ENCODE measurements around the gene RAMP2. TPM values are rescaled to one million over a fixed set of nuclear protein-coding genes. Genes with fewer than 3 reads are reported as not detected.

Gene RAMP2, protein sequence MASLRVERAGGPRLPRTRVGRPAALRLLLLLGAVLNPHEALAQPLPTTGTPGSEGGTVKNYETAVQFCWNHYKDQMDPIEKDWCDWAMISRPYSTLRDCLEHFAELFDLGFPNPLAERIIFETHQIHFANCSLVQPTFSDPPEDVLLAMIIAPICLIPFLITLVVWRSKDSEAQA
- total RNA-seq: not detected in 2 replicates

DNA sequence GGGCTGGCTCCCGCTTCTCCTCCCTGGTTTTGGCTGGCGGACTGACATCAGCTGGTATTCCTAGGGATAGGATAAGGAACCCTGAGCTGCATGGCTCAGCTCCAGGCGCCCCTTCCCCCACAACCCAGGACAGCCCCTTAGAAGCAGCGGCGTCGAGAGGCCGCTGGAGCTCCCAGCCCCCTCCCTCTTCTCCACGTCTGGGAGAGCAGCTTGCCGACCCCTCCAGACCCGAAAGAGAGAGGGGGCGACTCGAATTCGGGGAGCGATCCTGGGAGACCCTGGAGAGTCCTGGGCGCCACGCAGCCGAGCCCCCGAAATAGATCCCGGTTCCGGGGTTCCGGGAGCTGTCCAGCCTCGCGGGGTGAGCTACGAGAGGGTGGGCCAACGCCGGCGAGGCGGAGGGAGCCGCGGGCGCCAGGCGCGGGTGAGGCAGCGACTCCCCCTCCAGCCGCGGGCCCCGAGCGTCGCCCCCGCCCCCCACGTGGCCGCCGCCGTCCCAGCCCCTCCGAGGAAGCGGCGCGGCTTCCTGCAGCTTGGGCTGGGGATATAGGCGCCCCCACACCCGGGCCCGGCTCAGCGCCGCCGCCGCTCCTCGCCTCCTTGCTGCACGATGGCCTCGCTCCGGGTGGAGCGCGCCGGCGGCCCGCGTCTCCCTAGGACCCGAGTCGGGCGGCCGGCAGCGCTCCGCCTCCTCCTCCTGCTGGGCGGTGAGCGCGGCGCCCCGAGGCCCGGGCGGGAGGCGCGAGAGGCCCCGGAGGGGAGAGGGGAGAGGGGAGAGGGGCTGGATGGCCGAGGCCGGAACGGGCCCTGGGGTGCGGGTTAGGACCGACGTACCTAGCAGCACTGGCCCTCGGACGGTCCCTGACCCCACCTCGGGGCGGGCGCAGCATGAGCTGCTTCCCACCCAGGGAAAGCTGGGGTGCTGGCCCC lies at the start of gene RAMP2:
Gene RAMP2, plus strand, starts transcription at position 576 of the 930 bp plus-strand sequence. Its CDS starts 35 bp downstream, at position 611.
- H3K4me1 Mint-ChIP-seq: peaks cover 12% of the 10 kb centered on the region
- ChIA-PET POLR2A (interaction anchor here (0.6 to 3.5 kb wide), 9 partner anchors 13 to 555 kb away, joined by 3 to 26 read pairs (median 4); partner anchors contain the start of genes CNTD1, COA3, EZH1 and PSMC3IP), CTCF (interaction anchor here (1.0 to 4.5 kb wide), 5 partner anchors 12 to 183 kb away, joined by 3 to 37 read pairs (median 3); partner anchors contain the start of genes PSMC3IP and VPS25)
- no peaks in the 10 kb centered on the region for H3K9me3 Mint-ChIP-seq
- H3K27me3 Mint-ChIP-seq: peaks cover 32% of the 10 kb centered on the region
- no peaks in the 10 kb centered on the region for H3K36me3 Mint-ChIP-seq (ENCODE audit: low read depth)
- intact Hi-C loops (cut with micrococcal nuclease): no loop called here
- H3K27ac Mint-ChIP-seq: peak within 1 kb of the TSS; percentile 61
- H3K4me3 Mint-ChIP-seq: peak within 1 kb of the TSS; percentile 81
- TF ChIP-seq, protein P1, sequence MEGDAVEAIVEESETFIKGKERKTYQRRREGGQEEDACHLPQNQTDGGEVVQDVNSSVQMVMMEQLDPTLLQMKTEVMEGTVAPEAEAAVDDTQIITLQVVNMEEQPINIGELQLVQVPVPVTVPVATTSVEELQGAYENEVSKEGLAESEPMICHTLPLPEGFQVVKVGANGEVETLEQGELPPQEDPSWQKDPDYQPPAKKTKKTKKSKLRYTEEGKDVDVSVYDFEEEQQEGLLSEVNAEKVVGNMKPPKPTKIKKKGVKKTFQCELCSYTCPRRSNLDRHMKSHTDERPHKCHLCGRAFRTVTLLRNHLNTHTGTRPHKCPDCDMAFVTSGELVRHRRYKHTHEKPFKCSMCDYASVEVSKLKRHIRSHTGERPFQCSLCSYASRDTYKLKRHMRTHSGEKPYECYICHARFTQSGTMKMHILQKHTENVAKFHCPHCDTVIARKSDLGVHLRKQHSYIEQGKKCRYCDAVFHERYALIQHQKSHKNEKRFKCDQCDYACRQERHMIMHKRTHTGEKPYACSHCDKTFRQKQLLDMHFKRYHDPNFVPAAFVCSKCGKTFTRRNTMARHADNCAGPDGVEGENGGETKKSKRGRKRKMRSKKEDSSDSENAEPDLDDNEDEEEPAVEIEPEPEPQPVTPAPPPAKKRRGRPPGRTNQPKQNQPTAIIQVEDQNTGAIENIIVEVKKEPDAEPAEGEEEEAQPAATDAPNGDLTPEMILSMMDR (IDR thresholded peaks at IDR 0.05): no peak
- ATAC-seq (ENCODE audit: low read depth): peak; percentile 23
- DNase-seq: no peak

DNA sequence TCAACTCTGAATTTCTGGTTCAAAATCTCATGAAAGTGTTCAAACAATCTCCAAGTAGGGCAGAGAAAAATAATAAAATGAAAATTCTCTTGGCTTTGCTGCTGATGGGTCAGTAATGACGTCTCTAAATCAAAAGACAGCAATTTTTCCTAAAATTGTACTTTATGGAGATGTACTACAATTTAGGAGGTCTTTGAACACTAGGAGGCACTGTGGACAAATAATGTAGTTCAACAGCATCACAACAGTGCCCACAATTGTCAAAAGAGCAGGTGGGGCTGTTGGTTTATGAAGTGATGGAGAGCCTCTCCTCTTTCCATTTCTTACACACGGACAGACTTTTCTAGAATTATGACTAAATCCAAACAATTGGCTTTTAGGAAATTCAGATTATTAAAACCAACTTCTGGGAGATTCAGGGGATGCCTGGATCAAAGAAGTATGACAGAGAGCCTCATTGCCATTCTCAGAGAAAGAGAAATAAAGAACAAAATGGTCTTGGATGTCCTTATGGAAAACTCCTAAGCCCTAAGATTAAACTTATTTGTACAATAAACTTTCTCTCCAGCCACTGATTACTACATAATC lies 39.9 kb upstream of the RAMP2 start:
- no peaks in the 10 kb centered on the region for H3K27me3 Mint-ChIP-seq
- no peak for DNase-seq
- ChIA-PET POLR2A (interaction anchor here (0.7 to 1.1 kb wide), 3 partner anchors 60 to 122 kb away, joined by 3 to 6 read pairs (median 4); no protein-coding TSS in a partner anchor), CTCF (interaction anchor here (0.9 to 2.6 kb wide), 3 partner anchors 42 to 103 kb away, joined by 3 to 22 read pairs (median 7); partner anchors contain the start of gene BECN1)
- intact Hi-C loops (cut with micrococcal nuclease): loop anchor here (1.0 to 5.0 kb wide), 6 partner anchors 39 to 616 kb away; partner anchors contain the start of genes BECN1, CCR10 and CNTNAP1
- H3K27ac Mint-ChIP-seq: peak overlapping the region; percentile 20
- H3K4me1 Mint-ChIP-seq: peaks cover 2% of the 10 kb centered on the region
- TF ChIP-seq, protein P1 (IDR thresholded peaks at IDR 0.05): no peak
- no peaks in the 10 kb centered on the region for H3K9me3 Mint-ChIP-seq
- no peak overlapping the region for H3K4me3 Mint-ChIP-seq
- ATAC-seq (ENCODE audit: low read depth): peak; percentile 73
- peaks cover 77% of the 10 kb centered on the region for H3K36me3 Mint-ChIP-seq (ENCODE audit: low read depth)

DNA sequence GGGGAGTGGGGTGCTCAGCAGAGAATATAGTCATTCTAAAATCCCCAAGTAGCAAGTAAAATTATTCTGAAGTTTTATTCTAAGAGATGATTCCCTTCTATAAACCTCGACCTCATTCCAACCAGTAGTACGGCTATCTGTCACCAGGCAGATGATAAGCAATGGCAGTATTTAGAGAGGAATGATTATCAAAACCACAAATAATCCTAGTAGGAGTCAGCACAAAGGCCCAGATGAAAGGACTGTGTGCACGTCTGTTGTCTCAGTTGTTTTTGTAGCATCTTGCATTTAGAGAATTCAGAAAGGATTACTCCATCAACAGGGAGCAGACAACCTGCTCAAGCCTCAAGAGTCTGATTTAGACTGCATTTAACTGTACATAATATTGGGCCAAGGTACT lies 37.4 kb upstream of the RAMP2 start:
- DNase-seq: no peak
- Mint-ChIP-seq H3K4me3 (no peak overlapping the region), H3K36me3 (ENCODE audit: low read depth) (peaks cover 67% of the 10 kb centered on the region), H3K27ac (no peak overlapping the region), H3K4me1 (peaks cover 2% of the 10 kb centered on the region), H3K9me3 (no peaks in the 10 kb centered on the region), H3K27me3 (no peaks in the 10 kb centered on the region)
- no peak for ATAC-seq (ENCODE audit: low read depth)
- TF ChIP-seq, protein P1 (IDR thresholded peaks at IDR 0.05): no peak
- POLR2A ChIA-PET: no interaction called here
- CTCF ChIA-PET: interaction anchor here (1.4 kb wide), 1 partner anchor 146 kb away, joined by 8 read pairs; the partner anchor contains the start of gene PSMC3IP
- intact Hi-C loops (cut with micrococcal nuclease): loop anchor here (5.0 kb wide), 2 partner anchors 41 to 614 kb away; partner anchors contain the start of genes CCR10 and CNTNAP1

DNA sequence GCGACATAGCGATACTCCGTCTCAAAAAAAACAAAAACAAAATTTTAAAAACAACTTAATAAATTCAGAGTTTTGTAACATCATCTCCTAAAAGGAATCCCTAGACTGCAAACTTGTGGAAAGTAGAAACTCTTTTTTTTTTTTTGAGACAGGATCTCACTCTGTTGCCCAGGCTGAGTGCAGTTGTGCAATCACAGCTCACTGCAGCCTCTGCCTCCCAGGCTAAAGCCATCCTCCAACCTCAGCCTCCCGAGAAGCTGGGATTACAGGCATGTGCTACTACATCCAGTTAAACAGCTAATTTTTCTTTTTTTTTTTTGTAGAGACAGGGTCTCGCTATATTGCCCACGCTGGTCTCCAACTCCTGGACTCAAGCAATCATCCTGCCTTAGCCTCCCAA lies 35.9 kb upstream of the RAMP2 start:
- Mint-ChIP-seq H3K27ac (no peak overlapping the region), H3K36me3 (ENCODE audit: low read depth) (peaks cover 66% of the 10 kb centered on the region)
- CTCF ChIA-PET: interaction anchor here (0.6 to 3.1 kb wide), 3 partner anchors 38 to 332 kb away, joined by 3 to 10 read pairs (median 6); no protein-coding TSS in a partner anchor

More for the DNA sequence above, 35.9 kb upstream of the RAMP2 start:
- no peaks in the 10 kb centered on the region for H3K27me3 Mint-ChIP-seq
- no peak for ATAC-seq (ENCODE audit: low read depth)
- TF ChIP-seq, protein P1 (IDR thresholded peaks at IDR 0.05): no peak
- DNase-seq: no peak
- peaks cover 2% of the 10 kb centered on the region for H3K4me1 Mint-ChIP-seq
- POLR2A ChIA-PET: no interaction called here
- no peaks in the 10 kb centered on the region for H3K9me3 Mint-ChIP-seq
- intact Hi-C loops (cut with micrococcal nuclease): no loop called here
- no peak overlapping the region for H3K4me3 Mint-ChIP-seq
